H1 (cell line): Measurements from ENCODE around the gene RPTOR. TPM values are rescaled to one million over a fixed set of nuclear protein-coding genes. Genes with fewer than 3 reads are reported as not detected.

Experiments used
- CTCF ChIA-PET: fragments of 300-600 bp; sonication (Branson Sonifier 250); formaldehyde crosslinking; loops from one replicate; lab custom pipeline; 2021; ENCODE audit not compliant: partially characterized antibody; lab: Charles Lee
- POLR2A ChIA-PET: fragments of 300-600 bp; sonication (Branson Sonifier 250); formaldehyde crosslinking; loops from one replicate; lab custom pipeline; 2021; ENCODE audit warnings: inconsistent platforms; ENCODE audit not compliant: partially characterized antibody; lab: Charles Lee
- DNase-seq, 2 experiments: peaks; one replicate each; pipeline versions ENCODE4 v3.0.0 to v3.0.0-alpha.2; 2010 to 2022; ENCODE audit warnings: low spot score in 2 of 2, low read depth in 1 of 2, mixed read lengths in 1 of 2
- FAIRE-seq: peaks from 2 replicates; lab custom pipeline; 2011; peaks lifted over from hg19 to GRCh38; lab: Jason Lieb, UNC
- H2AFZ ChIP-seq: 2 replicates; pipeline ENCODE4 v1.8.1; 2012; ENCODE audit warnings: low read length, inconsistent platforms
- H2AK5ac ChIP-seq: 2 replicates; pipeline ENCODE4 v1.6.1; 2013; ENCODE audit warnings: low read depth, low read length
- H2BK120ac ChIP-seq: replicated peaks from 2 replicates; pipeline ENCODE3; 2013; ENCODE audit warnings: low read depth, low read length, inconsistent platforms
- H2BK12ac ChIP-seq: 2 replicates; pipeline ENCODE4 v1.6.1; 2013; ENCODE audit warnings: low read depth, low read length
- H2BK15ac ChIP-seq: 2 replicates; pipeline ENCODE4 v1.6.1; 2013; ENCODE audit warnings: low read length
- H2BK20ac ChIP-seq: 2 replicates; pipeline ENCODE4 v1.6.1; 2013; ENCODE audit warnings: low read length
- H2BK5ac ChIP-seq: 2 replicates; pipeline ENCODE4 v1.6.1; 2013; ENCODE audit warnings: low read depth, low read length
- H3K14ac ChIP-seq: 2 replicates; pipeline ENCODE4 v1.6.1; 2013; ENCODE audit warnings: inconsistent platforms; ENCODE audit not compliant: insufficient read length
- H3K18ac ChIP-seq: 2 replicates; pipeline ENCODE4 v1.6.1; 2013; ENCODE audit warnings: low read length; ENCODE audit errors: extremely low read depth
- H3K23ac ChIP-seq: 2 replicates; pipeline ENCODE4 v1.6.1; 2013; ENCODE audit warnings: inconsistent platforms; ENCODE audit not compliant: insufficient read length
- H3K23me2 ChIP-seq: 2 replicates; pipeline ENCODE4 v1.6.1; 2013; ENCODE audit warnings: low read depth, low read length
- H3K27ac ChIP-seq: 2 replicates; pipeline ENCODE4 v1.6.1; 2011; ENCODE audit warnings: low read depth, low read length, inconsistent platforms
- H3K27me3 ChIP-seq, 4 experiments: replicated peaks in 1 of 4; 1 replicate in 1 of 4; 2 replicates in 3 of 4; pipeline versions ENCODE4 v1.6.1 to v1.8.1; 2011 to 2013; ENCODE audit warnings: low read length in 3 of 4, mild to moderate bottlenecking in 3 of 4, inconsistent platforms in 2 of 4, mixed read lengths in 2 of 4, moderate library complexity in 1 of 4; ENCODE audit not compliant: control insufficient read depth in 3 of 4, insufficient read depth in 3 of 4; ENCODE audit errors: extremely low read depth in 1 of 4
- H3K36me3 ChIP-seq, 4 experiments: 2 replicates each; pipeline versions ENCODE4 v1.6.1 to v1.8.1; 2011 to 2013; ENCODE audit warnings: mild to moderate bottlenecking in 4 of 4, low read length in 3 of 4, moderate library complexity in 2 of 4, control low read depth in 1 of 4, inconsistent platforms in 1 of 4; ENCODE audit not compliant: insufficient read depth in 4 of 4, control insufficient read depth in 2 of 4
- H3K4ac ChIP-seq: replicated peaks from 2 replicates; pipeline ENCODE3; 2013; ENCODE audit warnings: low read length, low read depth, mixed read lengths, inconsistent platforms; ENCODE audit not compliant: insufficient read length
- H3K4me1 ChIP-seq, 4 experiments: replicated peaks in 1 of 4; 1 replicate in 1 of 4; 2 replicates in 3 of 4; pipeline versions ENCODE4 v1.6.1 to v1.8.1; 2011 to 2013; ENCODE audit warnings: low read length in 3 of 4, inconsistent platforms in 2 of 4, mixed read lengths in 1 of 4; ENCODE audit not compliant: insufficient read depth in 4 of 4, control insufficient read depth in 3 of 4
- H3K4me2 ChIP-seq, 2 experiments: 2 replicates each; pipeline versions ENCODE4 v1.6.1 to v1.8.1; 2011 to 2013; ENCODE audit warnings: low read depth in 2 of 2, low read length in 2 of 2, control low read depth in 1 of 2, inconsistent platforms in 1 of 2, mild to moderate bottlenecking in 1 of 2; ENCODE audit not compliant: insufficient read depth in 1 of 2
- H3K4me3 ChIP-seq, 4 experiments: fragments of 200-600, 300-600 bp in 1 of 4; sonication (generic), shearing (Covaris generic), sonication (Bioruptor Twin) in 1 of 4; 2 replicates each; pipeline versions ENCODE4 v1.5.1 to v1.8.1; 2011 to 2016; ENCODE audit warnings: low read length in 4 of 4, low read depth in 3 of 4, control low read depth in 2 of 4, inconsistent platforms in 2 of 4, mild to moderate bottlenecking in 2 of 4, mixed read lengths in 1 of 4, moderate library complexity in 1 of 4; ENCODE audit not compliant: insufficient read depth in 2 of 4; ENCODE audit errors: extremely low read depth in 1 of 4
- H3K56ac ChIP-seq: replicated peaks from 2 replicates; pipeline ENCODE3; 2013; ENCODE audit warnings: low read depth, mild to moderate bottlenecking, mixed read lengths, low read length, inconsistent platforms; ENCODE audit not compliant: insufficient read length
- H3K79me1 ChIP-seq: 2 replicates; pipeline ENCODE4 v1.6.1; 2013; ENCODE audit warnings: low read depth, low read length, control low read depth
- H3K79me2 ChIP-seq, 2 experiments: 2 replicates each; pipeline versions ENCODE4 v1.6.1 to v1.8.1; 2012 to 2013; ENCODE audit warnings: low read length in 2 of 2, mild to moderate bottlenecking in 2 of 2, inconsistent platforms in 1 of 2; ENCODE audit not compliant: insufficient read depth in 2 of 2, control insufficient read depth in 1 of 2
- H3K9ac ChIP-seq, 4 experiments: replicated peaks in 1 of 4; 1 replicate in 1 of 4; 2 replicates in 3 of 4; pipeline versions ENCODE4 v1.6.1 to v1.8.1; 2011 to 2013; ENCODE audit warnings: low read depth in 3 of 4, low read length in 3 of 4, control low read depth in 2 of 4, mild to moderate bottlenecking in 2 of 4, moderate library complexity in 2 of 4, inconsistent platforms in 1 of 4; ENCODE audit errors: extremely low read depth in 1 of 4
- H3K9me3 ChIP-seq, 2 experiments: 2 replicates each; pipeline versions ENCODE4 v1.6.1 to v1.8.1; 2012 to 2013; ENCODE audit warnings: mild to moderate bottlenecking in 2 of 2, moderate library complexity in 2 of 2, control low read depth in 1 of 2, inconsistent platforms in 1 of 2, low read depth in 1 of 2, low read length in 1 of 2, mixed read lengths in 1 of 2; ENCODE audit not compliant: insufficient read depth in 2 of 2
- H4K20me1 ChIP-seq, 2 experiments: replicated peaks in 1 of 2; 2 replicates each; pipeline versions ENCODE3 to v1.8.1; 2011 to 2013; ENCODE audit warnings: inconsistent platforms in 2 of 2, low read length in 2 of 2, mild to moderate bottlenecking in 1 of 2; ENCODE audit not compliant: insufficient read depth in 2 of 2, control insufficient read depth in 1 of 2
- H4K5ac ChIP-seq: 2 replicates; pipeline ENCODE4 v1.6.1; 2013; ENCODE audit warnings: low read length, low read depth, mixed read lengths, inconsistent platforms; ENCODE audit not compliant: insufficient read length
- H4K8ac ChIP-seq: 2 replicates; pipeline ENCODE4 v1.8.0; 2013; ENCODE audit warnings: mild to moderate bottlenecking, moderate library complexity, low read length, inconsistent platforms; ENCODE audit not compliant: insufficient read depth; ENCODE audit errors: extremely low read depth
- H4K91ac ChIP-seq: replicated peaks from 2 replicates; pipeline ENCODE3; 2013; ENCODE audit warnings: low read length, mixed read lengths, inconsistent platforms; ENCODE audit not compliant: insufficient read length
- ASH2L ChIP-seq: fragments of 200-600, 300-600 bp; sonication (generic); IDR thresholded peaks from one replicate; pipeline ENCODE4 v1.7.1; 2017; ENCODE audit warnings: low read length
- CHD2 ChIP-seq: IDR thresholded peaks from 2 replicates; pipeline ENCODE4 v1.6.1; 2012; ENCODE audit warnings: low read length, improper control_type of control experiment
- NANOG ChIP-seq: IDR thresholded peaks from 2 replicates; pipeline ENCODE4 v1.6.1; 2011; ENCODE audit warnings: low read length, low read depth, mild to moderate bottlenecking, inconsistent platforms; ENCODE audit not compliant: insufficient read depth, poor library complexity, severe bottlenecking
- NRF1 ChIP-seq: IDR thresholded peaks from 2 replicates; pipeline ENCODE4 v1.6.1; 2011; ENCODE audit warnings: mild to moderate bottlenecking, low read depth, low read length, improper control_type of control experiment
- RNF2 ChIP-seq: fragments of 200-900, 300-1000 bp; sonication (generic); IDR thresholded peaks from 2 replicates; pipeline ENCODE4 v1.7.1; 2016; ENCODE audit warnings: borderline replicate concordance, low read depth, mild to moderate bottlenecking, antibody characterized with exemption, low read length; ENCODE audit not compliant: poor library complexity, severe bottlenecking; ENCODE audit errors: missing control alignments
- SAP30 ChIP-seq: fragments of 300-600 bp; sonication (generic); IDR thresholded peaks from 2 replicates; pipeline ENCODE4 v1.7.1; 2012; ENCODE audit warnings: low read length, moderate library complexity, mild to moderate bottlenecking, inconsistent platforms; ENCODE audit not compliant: insufficient read depth, insufficient replicate concordance
- SIX5 ChIP-seq: IDR thresholded peaks from 2 replicates; pipeline ENCODE4 v1.6.1; 2011; ENCODE audit warnings: mild to moderate bottlenecking, low read depth, low read length
- TAF7 ChIP-seq: optimal IDR thresholded peaks from 2 replicates; pipeline ENCODE3; 2011; ENCODE audit warnings: low read depth, mild to moderate bottlenecking, inconsistent platforms, low read length, moderate library complexity, borderline replicate concordance
- TEAD4 ChIP-seq: IDR thresholded peaks from 2 replicates; pipeline ENCODE4 v1.6.1; 2012; ENCODE audit warnings: low read depth, low read length, inconsistent platforms, mixed read lengths
- WGBS, 2 experiments: shearing (Covaris generic) in 1 of 2; methylation state at CpG; one replicate each; pipeline versions ENCODE4 v1.1.6 to v1.1.7; 2013 to 2015; ENCODE audit warnings: low lambda C conversion rate in 2 of 2, mixed read lengths in 2 of 2, inconsistent platforms in 1 of 2, low coverage in 1 of 2, missing lambda C conversion rate in 1 of 2; ENCODE audit not compliant: insufficient replicate concordance in 2 of 2, insufficient coverage in 1 of 2, insufficient read length in 1 of 2; ENCODE audit errors: extremely low coverage in 1 of 2, missing lambda C conversion rate in 1 of 2; 5-methylcytosine and 5-hydroxymethylcytosine counted together
- polyA plus RNA-seq, 7 experiments: library from polyadenylated mRNA; depleted of rRNA in 3 of 7; stranded (reverse) in 5 of 7; unstranded in 2 of 7; fragments of >200 nt in 5 of 7; fragments of 200-250 nt in 2 of 7; gene quantifications; 1 replicate in 5 of 7; 2 replicates in 1 of 7; 4 replicates in 1 of 7; pipeline versions ENCODE4 v1.2.1 to v1.2.3, GENCODE V29; 2011 to 2013; ENCODE audit warnings: missing spikeins in 2 of 7, mixed read lengths in 2 of 7
- total RNA-seq: library from RNA; stranded (reverse); fragmentation: NEBNext Ultra II Directional; extraction: Animal tissue kit (Norgen Biotek cat#: 25700); gene quantifications from 2 replicates; pipeline ENCODE4 v1.2.1, GENCODE V29; 2021

RPTOR gene
- total and polyA plus RNA-seq, 2 of the 8 experiments (the other 6 are each of a cell fraction or from before 2014, with no cell fraction given), result 6.9 to 28.7 TPM

DNA sequence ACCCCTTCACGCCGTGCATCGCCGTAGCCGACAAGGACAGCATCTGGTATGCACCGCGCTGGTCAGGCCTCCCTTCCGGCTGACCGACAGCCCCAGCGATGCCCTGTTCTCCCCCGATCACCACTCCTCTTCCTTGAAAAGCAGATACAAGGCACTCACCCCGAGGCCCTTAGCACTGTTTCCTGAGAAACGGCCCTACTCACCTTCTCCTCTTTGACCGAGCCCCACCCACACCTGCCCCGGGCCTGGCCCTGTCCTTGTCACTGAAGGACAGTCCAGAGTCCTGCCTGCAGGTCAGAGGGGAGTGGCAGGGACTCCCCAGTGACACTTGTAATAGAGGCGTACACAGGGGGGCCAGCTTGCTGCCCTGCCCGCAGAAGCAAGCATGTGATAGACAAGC, 401.1 kb downstream of the RPTOR start:
- Histone ChIP-seq H4K5ac (no peak overlapping the region), H3K4me3 (no peak overlapping the region), H3K27me3 (no peaks in the 10 kb centered on the region), H3K36me3 (no peaks in the 10 kb centered on the region; a peak in 3 of 8 replicates), H2BK15ac (no peak overlapping the region), H3K9ac (no peak overlapping the region), H3K9me3 (no peaks in the 10 kb centered on the region), H3K23ac (no peak overlapping the region), H3K18ac (no peak overlapping the region), H2BK12ac (no peak overlapping the region), H2AK5ac (no peak overlapping the region), H4K20me1 (no peaks in the 10 kb centered on the region), H3K79me1 (no peaks in the 10 kb centered on the region), H3K14ac (no peak overlapping the region), H3K27ac (no peak overlapping the region), H4K91ac (no peak overlapping the region), H2BK5ac (no peak overlapping the region), H2AFZ (no peak overlapping the region), H4K8ac (no peak overlapping the region), H2BK20ac (no peak overlapping the region), H3K56ac (no peak overlapping the region), H3K79me2 (no peaks in the 10 kb centered on the region), H3K4me2 (no peak overlapping the region), H3K23me2 (no peaks in the 10 kb centered on the region), H3K4me1 (no peaks in the 10 kb centered on the region), H3K4ac (no peak overlapping the region), H2BK120ac (no peak overlapping the region)
- no peak for DNase-seq
- ChIA-PET POLR2A (no interaction called here), CTCF (no interaction called here)
- TF ChIP-seq TAF7 (no peak), ASH2L (no peak), TEAD4 (no peak), SAP30 (no peak), SIX5 (no peak), RNF2 (no peak), NANOG (no peak), CHD2 (no peak), NRF1 (no peak)
- no peak for FAIRE-seq
- WGBS, 2 experiments, result 90% methylated on average over 17 of the region's 17 CpGs; no CpG with 5 or more reads in 1 of the 2 experiments
